NCI-H2081 treated with DMSO at 0.1 percent for 48 hours (cell line): ENCODE measurements around the gene NDUFV3.
"Not testable (repeated sequence)": the region's sequence is repeated elsewhere in the genome, so short reads cannot be mapped to it uniquely, and the experiment has no call there.

Experiments used
- DNase-seq: peaks from one replicate; lab custom pipeline; 2025; lab: John Stamatoyannopoulos, UW

NDUFV3 gene

GRCh38 chr21:42857216-42857615 is 35.9 kb upstream of the NDUFV3 start:
- no peak for DNase-seq

- DNase-seq = no peak
Observed at GRCh38 chr21:42858185-42858847, 34.8 kb upstream of the NDUFV3 start.

- DNase-seq = no peak
Observed at GRCh38 chr21:42858957-42859890, 33.9 kb upstream of the NDUFV3 start.

- DNase-seq = no peak
Observed at GRCh38 chr21:42859891-42860230, 33.2 kb upstream of the NDUFV3 start.

- DNase-seq = no peak
Observed at GRCh38 chr21:42860345-42860744, 32.8 kb upstream of the NDUFV3 start.

GRCh38 chr21:42861311-42861847 is 31.7 kb upstream of the NDUFV3 start:
- DNase-seq = peak; percentile 25

- DNase-seq = no peak
Observed at GRCh38 chr21:42861848-42862400, 31.2 kb upstream of the NDUFV3 start.

- no peak for DNase-seq
Observed at GRCh38 chr21:42862774-42863503, 30.2 kb upstream of the NDUFV3 start.

- no peak for DNase-seq
Observed at GRCh38 chr21:42863504-42863870, 29.6 kb upstream of the NDUFV3 start.

GRCh38 chr21:42864286-42864685 is 28.8 kb upstream of the NDUFV3 start:
- no peak for DNase-seq

- DNase-seq = no peak
Observed at GRCh38 chr21:42864815-42865775, 28.0 kb upstream of the NDUFV3 start.

- DNase-seq = peak; percentile 10
Observed at GRCh38 chr21:42865776-42866160, 27.3 kb upstream of the NDUFV3 start.

- no peak for DNase-seq
Observed at GRCh38 chr21:42868196-42868595, 24.9 kb upstream of the NDUFV3 start.

- no peak for DNase-seq
Observed at GRCh38 chr21:42873096-42873495, 20.0 kb upstream of the NDUFV3 start.

- DNase-seq = not testable (repeated sequence)
Observed at GRCh38 chr21:42875811-42876210, 17.3 kb upstream of the NDUFV3 start.

GRCh38 chr21:42878678-42878992 is 14.5 kb upstream of the NDUFV3 start:
- no peak for DNase-seq

GRCh38 chr21:42878993-42879787 is 13.9 kb upstream of the NDUFV3 start, which contains the start of gene WDR4:
TSS of gene WDR4 (minus strand) at chr21:42879539. CDS start at chr21:42879495, 44 bp downstream.
- DNase-seq = peak; percentile 64

GRCh38 chr21:42880352-42880751 is 12.8 kb upstream of the NDUFV3 start:
- no peak for DNase-seq

- no peak for DNase-seq
Observed at GRCh38 chr21:42883921-42884320, 9.2 kb upstream of the NDUFV3 start.

- no peak for DNase-seq
Observed at GRCh38 chr21:42887326-42887725, 5.8 kb upstream of the NDUFV3 start.
